Heart right ventricle (tissue), 16 donors: ENCODE data around the gene UGGT2. TPM values are rescaled to one million over a fixed set of nuclear protein-coding genes. Genes with fewer than 3 reads are reported as not detected.

Source experiments
- ATAC-seq, 8 donors: fragments of 200-7000 bp; cut with Tn5 transposase; one replicate each; pipeline ENCODE4 v1.9.1; 2020; ENCODE audit warnings: mild to moderate bottlenecking in 8 of 8, moderate library complexity in 8 of 8, moderate number of reproducible peaks in 1 of 8
- DNase-seq, 2 donors: peaks; one replicate each; pipeline ENCODE4 v3.0.0-alpha.2; 2020
- H3K27ac ChIP-seq, 10 donors: fragments of 200-600 bp; sonication (generic) in 2 of 10; one replicate each; pipeline versions ENCODE4 v1.5.0 to v1.8.0; 2020 to 2022; ENCODE audit warnings: mild to moderate bottlenecking in 3 of 10
- H3K27me3 ChIP-seq, 7 donors: fragments of 200-600 bp; one replicate each; pipeline ENCODE4 v1.8.0; 2021 to 2022; ENCODE audit warnings: mild to moderate bottlenecking in 2 of 7
- H3K36me3 ChIP-seq, 9 donors: fragments of 200-600 bp; sonication (generic) in 1 of 9; one replicate each; pipeline versions ENCODE4 v1.5.0 to v1.8.0; 2020 to 2022; ENCODE audit warnings: mild to moderate bottlenecking in 2 of 9
- H3K4me1 ChIP-seq, 9 donors: fragments of 200-600 bp; sonication (generic) in 1 of 9; one replicate each; pipeline versions ENCODE4 v1.5.0 to v1.8.0; 2020 to 2022; ENCODE audit warnings: mild to moderate bottlenecking in 4 of 9
- H3K4me3 ChIP-seq, 10 donors: fragments of 200-600 bp; sonication (generic) in 2 of 10; one replicate each; pipeline versions ENCODE4 v1.5.0 to v1.8.0; 2020 to 2022; ENCODE audit warnings: mild to moderate bottlenecking in 7 of 10, moderate library complexity in 2 of 10
- H3K9me3 ChIP-seq, 11 donors: fragments of 200-600 bp in 10 of 11; sonication (generic) in 2 of 11; one replicate each; pipeline versions ENCODE4 v1.5.0 to v1.8.0; 2013 to 2022; ENCODE audit warnings: mild to moderate bottlenecking in 2 of 11, control low read depth in 1 of 11, moderate library complexity in 1 of 11
- WGBS, 2 donors: extraction: QIAGEN DNeasy Blood & Tissue Kit; methylation state at CpG; one replicate each; pipeline ENCODE4 v1.1.7; 2013; ENCODE audit warnings: inconsistent platforms in 1 of 2; 5-methylcytosine and 5-hydroxymethylcytosine counted together
- intact Hi-C, 10 donors: fragments of 100-400 bp; cut with DNase I; formaldehyde crosslinking; loops; one replicate each; pipeline versions ENCODE4 v1.11.1 to v1.14.2; 2022
- polyA plus RNA-seq, 2 donors: library from polyadenylated mRNA; stranded (reverse); fragments of 200-250 nt; gene quantifications; one replicate each; pipeline ENCODE4 v1.2.3, GENCODE V29; 2013
- total RNA-seq, 10 donors: library from RNA; stranded (reverse); fragmentation: NEBNext Ultra II Directional in 3 of 10; extraction: Animal tissue kit (Norgen Biotek cat#: 25700) in 3 of 10; gene quantifications; one replicate each; pipeline versions ENCODE4 v1.2.1 to v1.2.4, GENCODE V29; 2021 to 2023
- TF ChIP-seq, protein P1 (sequence below), 9 donors: fragments of 200-600 bp; sonication (generic) in 2 of 9; IDR thresholded peaks; one replicate each; pipeline versions ENCODE4 v1.5.0 to v1.8.0; 2021 to 2022; ENCODE audit warnings: antibody characterized with exemption in 9 of 9, mild to moderate bottlenecking in 5 of 9, moderate library complexity in 1 of 9
- donor health status: Arrhythmogenic right ventricular cardiomyopathy.
- donor health status: ischemic (EF 13 %, LVEDD 7.1; RV severe dilation, severe dysfunction).
- donor health status: healthy with polysubstance abuse.
- donor health status: DM: no; HTN: yes; CAD: no.
- donor health status: DM: no; HTN: no; CAD: no.
- donor health status: ischemic (EF 25% LVEDD 6.9; RV normal size, moderate dysfunction).
- donor health status: ischemic (EF 25% LVEDD 5.7; RV mildly dilated, moderate dysfunction).
- donor health status: healthy.
- donor health status: DM: yes; HTN: yes; CAD: no.
- donor health status: Ischemic cardiomyopathy.
- donor health status: ischemic (EF 35%, LVEDD 5.7; RV mildly dilated, moderate dysfunction).
- donor health status: nonischemic (EF 11% LVEDD 7.7; RV severe dilation, severe dysfunction).
- donor health status: DM: yes; HTN: yes; CAD: no.
- donor health status: PGD.
- donor health status: ischemic (EF 29% LVEDD 5.4; RV normal size, mild dysfunction).
- donor health status: nonischemic (EF 23%, LVEDD 6.1; RV moderate dilation, normal function).

UGGT2 gene
- total and polyA plus RNA-seq, 12 donors = 4.7 to 13.4 (median 11.0) TPM

DNA sequence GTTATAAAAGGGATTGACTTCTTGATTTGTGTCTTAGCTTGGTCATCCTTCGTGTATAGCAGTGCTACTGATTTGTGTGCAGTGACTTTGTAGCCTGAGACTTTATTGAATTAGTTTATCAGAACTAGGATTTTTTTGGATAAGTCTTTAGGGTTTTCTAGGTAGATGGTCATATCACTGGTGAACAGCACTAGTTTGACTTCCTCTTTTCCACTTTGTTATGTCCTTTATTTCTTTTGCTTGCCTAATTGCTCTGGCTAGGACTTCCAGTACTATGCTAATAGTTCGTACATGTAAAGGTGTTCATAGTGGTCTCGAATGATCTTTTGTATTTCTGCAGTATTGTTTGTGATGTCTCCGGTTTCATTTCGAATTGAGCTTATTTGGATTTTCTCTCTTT lies 230.9 kb downstream of the UGGT2 start:
- Histone ChIP-seq H3K4me1 (no peaks in the 10 kb centered on the region), H3K36me3 (peaks cover 0 to 22% (median 10%) of the 10 kb centered on the region in 9 donors), H3K9me3 (no peaks in the 10 kb centered on the region), H3K4me3 (no peak overlapping the region), H3K27me3 (no peaks in the 10 kb centered on the region), H3K27ac (no peak overlapping the region)
- no peak for ATAC-seq
- DNase-seq = no peak
- WGBS, 2 donors = 94 to 96% methylated on average over 5 of the region's 5 CpGs
- TF ChIP-seq, protein P1, sequence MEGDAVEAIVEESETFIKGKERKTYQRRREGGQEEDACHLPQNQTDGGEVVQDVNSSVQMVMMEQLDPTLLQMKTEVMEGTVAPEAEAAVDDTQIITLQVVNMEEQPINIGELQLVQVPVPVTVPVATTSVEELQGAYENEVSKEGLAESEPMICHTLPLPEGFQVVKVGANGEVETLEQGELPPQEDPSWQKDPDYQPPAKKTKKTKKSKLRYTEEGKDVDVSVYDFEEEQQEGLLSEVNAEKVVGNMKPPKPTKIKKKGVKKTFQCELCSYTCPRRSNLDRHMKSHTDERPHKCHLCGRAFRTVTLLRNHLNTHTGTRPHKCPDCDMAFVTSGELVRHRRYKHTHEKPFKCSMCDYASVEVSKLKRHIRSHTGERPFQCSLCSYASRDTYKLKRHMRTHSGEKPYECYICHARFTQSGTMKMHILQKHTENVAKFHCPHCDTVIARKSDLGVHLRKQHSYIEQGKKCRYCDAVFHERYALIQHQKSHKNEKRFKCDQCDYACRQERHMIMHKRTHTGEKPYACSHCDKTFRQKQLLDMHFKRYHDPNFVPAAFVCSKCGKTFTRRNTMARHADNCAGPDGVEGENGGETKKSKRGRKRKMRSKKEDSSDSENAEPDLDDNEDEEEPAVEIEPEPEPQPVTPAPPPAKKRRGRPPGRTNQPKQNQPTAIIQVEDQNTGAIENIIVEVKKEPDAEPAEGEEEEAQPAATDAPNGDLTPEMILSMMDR (IDR thresholded peaks at IDR 0.05) = no peak
- intact Hi-C loops = no loop called here

DNA sequence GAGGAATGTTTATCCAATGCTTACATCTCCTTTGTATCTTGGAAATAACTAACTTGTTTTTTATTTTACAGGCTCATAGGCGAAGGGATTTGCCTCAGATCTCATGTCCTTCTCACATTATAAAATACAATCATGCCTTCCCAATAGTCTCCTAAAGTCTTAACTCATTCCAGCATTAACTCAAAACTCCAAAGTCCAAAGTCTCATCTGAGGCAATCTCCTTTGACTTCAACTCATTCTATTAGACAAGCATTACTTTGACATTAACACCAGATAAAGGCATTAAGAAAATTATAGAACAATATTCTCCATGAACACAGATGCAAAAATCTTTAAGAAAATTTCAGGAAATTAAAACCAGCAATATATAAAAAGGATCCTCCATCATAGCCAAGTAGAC lies 238.7 kb downstream of the UGGT2 start:
- intact Hi-C loops = no loop called here
- no peak for ATAC-seq
- no peak for DNase-seq
- H3K36me3 ChIP-seq = peaks cover 0 to 51% (median 7%) of the 10 kb centered on the region in 9 donors
- no peak overlapping the region for H3K27ac ChIP-seq
- peaks cover 0 to 32% (median 9%) of the 10 kb centered on the region in 11 donors for H3K9me3 ChIP-seq
- H3K4me3 ChIP-seq = no peak overlapping the region
- WGBS, 2 donors = 98 to 100% methylated on average over 1 of the region's 1 CpG
- H3K27me3 ChIP-seq = no peaks in the 10 kb centered on the region
- H3K4me1 ChIP-seq = no peaks in the 10 kb centered on the region
- TF ChIP-seq, protein P1 (IDR thresholded peaks at IDR 0.05) = no peak

DNA sequence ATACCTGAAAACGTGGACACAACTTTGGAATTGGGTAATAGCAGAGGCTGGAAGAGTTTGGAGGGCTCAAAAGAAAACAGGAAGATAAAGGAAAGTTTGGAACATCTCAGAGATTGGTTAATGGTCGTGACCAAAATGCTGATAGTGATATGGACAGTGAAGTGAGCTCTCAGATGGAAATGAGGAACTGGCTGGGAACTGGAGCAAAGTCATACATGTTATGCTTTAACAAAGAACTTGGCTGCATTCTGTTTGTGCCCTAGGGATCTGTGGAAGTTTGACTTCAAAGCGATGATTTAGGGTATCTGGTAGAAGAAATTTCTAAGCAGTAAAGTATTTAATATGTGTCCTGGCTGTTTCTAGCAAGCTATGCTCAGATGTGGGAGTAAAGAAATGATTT lies 240.1 kb downstream of the UGGT2 start:
- DNase-seq = no peak
- Histone ChIP-seq H3K9me3 (peaks cover 0 to 36% (median 11%) of the 10 kb centered on the region in 11 donors), H3K36me3 (peaks cover 0 to 51% (median 7%) of the 10 kb centered on the region in 9 donors), H3K27me3 (no peaks in the 10 kb centered on the region), H3K4me1 (no peaks in the 10 kb centered on the region), H3K27ac (no peak overlapping the region), H3K4me3 (no peak overlapping the region)
- TF ChIP-seq, protein P1 (IDR thresholded peaks at IDR 0.05) = no peak
- ATAC-seq = no peak
- WGBS, 2 donors = 91% methylated on average over 3 of the region's 3 CpGs
- intact Hi-C loops = no loop called here

DNA sequence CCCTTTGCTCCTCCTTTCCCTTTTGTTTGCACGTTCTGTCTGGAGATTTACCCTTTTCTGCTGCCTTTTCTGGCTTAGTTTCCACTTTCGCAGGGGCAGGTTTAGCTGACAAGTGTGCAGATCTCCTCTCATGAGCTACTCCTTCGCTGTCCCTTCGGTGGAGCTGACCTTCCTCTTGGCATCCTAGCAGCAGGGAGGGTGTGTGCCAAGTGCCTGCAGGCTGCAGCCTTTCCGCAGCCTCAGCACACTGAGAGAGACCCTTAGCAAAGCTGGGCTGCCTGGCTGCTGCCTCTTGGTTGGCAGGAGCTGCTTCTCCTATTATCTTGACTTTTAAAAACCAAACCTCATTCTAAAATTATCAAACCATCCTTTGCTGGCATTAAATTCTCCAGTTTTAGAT lies 243.8 kb downstream of the UGGT2 start:
- TF ChIP-seq, protein P1 (IDR thresholded peaks at IDR 0.05) = no peak
- 83 to 84% methylated on average over 5 of the region's 5 CpGs for WGBS, 2 donors
- peak in 1 of 2 donors; percentile 29 for DNase-seq
- Histone ChIP-seq H3K27me3 (no peaks in the 10 kb centered on the region), H3K9me3 (peaks cover 0 to 67% (median 23%) of the 10 kb centered on the region in 11 donors), H3K4me1 (no peaks in the 10 kb centered on the region), H3K36me3 (peaks cover 0 to 36% (median 0%) of the 10 kb centered on the region in 9 donors), H3K27ac (no peak overlapping the region), H3K4me3 (no peak overlapping the region)
- intact Hi-C loops = no loop called here
- ATAC-seq = peak in 1 of 8 donors; percentile 73
